EH (cell line): ENCODE measurements around the gene FUZ.
"Not testable (repeated sequence)": the region's sequence is repeated elsewhere in the genome, so short reads cannot be mapped to it uniquely, and the experiment has no call there.

Experiments used
- DNase-seq: peaks from one replicate; pipeline ENCODE4 v3.0.0-alpha.2; 2015; ENCODE audit warnings: low read depth

Gene FUZ

DNA sequence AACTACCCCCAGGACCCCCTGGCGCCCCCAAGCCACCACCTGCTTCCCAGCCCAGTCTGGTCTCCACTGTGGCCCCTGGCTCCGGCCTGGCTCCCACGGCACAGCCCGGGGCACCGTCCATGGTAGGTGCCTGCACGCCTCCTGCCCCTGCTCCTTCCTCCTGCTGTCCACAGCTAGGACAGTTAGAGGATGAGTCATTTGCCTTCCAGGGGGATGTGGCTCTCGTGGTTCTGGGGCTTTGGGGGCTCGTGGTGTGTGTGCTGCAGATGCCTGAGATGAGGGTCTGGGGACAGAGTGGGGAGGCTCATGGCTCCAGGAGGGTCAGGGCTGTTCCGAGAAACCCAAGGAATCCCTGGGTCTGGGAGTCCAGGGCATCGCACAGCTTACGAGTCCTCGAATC, 17.7 kb upstream of the FUZ start:
- no peak for DNase-seq

DNA sequence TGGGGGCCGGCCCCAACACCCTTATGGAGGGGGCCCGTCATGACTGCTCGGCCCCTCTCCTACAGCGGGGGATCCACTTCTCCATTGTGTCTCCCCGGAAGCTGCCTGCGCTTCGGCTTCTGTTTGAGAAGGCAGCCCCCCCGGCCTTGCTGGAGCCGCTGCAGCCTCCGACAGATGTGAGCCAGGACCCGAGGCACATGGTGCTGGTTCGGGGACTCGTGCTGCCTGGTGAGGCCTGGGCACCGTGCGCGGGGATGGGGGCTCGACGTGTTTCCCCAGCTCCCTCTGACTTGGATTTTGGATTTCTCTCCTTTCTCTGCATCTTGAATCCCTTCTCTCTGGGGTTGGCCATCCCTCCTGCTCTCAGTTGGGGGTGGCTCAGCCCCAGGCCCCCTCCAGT, 16.6 kb upstream of the FUZ start:
- no peak for DNase-seq

DNA sequence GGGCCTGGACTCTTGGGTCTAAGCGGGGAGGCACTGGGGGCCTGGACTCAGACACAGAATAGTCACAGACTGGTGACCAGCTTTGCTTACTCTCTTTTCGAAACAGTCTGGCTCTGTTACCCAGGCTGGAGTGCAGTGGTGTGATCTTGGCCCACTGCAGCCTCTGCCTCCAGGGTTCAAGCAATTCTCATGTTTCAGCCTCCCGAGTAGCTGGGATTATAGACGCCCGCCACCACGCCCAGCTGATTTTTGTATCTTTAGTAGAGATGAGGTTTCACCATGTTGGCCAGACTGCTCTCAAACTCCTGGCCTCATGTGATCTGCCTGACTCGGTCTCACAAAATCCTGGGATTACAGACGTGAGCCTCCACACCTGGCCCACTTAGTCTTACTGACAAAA, 16.1 kb upstream of the FUZ start:
- no peak for DNase-seq

DNA sequence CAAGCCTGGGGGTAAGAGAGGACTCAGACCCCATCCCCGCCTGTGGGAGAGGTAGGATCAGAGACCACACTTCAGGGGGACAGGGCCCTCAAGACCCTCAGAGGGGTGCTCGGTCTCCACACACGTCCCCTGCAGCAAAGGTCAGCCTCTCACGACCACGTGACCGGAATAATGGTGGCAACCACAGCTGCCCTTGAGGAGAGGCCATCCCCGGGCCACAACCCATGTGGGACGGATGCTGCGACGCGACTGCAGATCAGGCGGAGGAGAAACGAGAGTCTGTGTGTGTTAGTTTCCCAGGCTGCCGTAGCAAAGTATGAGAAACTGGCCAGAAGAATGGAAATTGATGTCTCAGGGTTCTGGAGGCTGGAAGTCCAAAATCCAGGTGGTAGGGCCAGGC, 13.9 kb upstream of the FUZ start:
- no peak for DNase-seq

DNA sequence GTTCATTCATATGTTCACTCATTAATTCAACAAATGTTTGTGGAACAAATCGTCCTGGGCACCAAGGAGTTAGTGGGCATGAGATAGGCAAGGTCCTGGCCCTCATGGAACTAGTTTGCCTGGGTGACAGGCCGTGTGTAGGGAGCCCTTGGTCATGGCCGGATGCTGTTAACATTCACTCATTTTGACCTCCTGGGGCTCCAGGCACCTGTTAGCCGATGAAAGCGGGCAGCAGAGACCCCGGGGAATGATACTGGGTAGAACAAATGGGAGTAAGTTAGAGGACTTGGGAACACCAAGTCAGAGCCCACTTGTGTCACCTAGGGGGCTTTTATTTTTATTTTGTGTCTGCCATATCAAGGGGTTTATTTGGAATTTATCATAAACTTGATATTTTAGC, 11.6 kb upstream of the FUZ start:
- no peak for DNase-seq

DNA sequence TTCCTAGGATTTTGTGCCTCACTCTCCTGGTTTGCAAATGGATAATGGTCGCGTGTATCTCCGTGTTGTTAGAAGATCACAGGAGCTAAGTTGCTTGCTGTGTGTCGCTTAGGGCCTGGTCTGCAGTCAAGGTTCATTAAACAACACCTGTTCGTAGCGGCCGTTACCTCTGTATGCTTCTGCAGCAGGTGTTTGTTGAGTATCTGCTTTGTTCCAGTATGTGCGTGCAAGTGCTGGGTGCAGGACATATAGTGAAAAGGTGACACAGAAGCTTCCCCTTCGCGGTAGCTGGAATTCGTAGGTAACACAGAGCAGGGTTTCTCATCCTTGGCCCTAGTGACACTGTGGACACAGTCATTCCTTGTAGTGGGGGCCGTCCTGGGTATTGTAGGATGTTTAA, 10.4 kb upstream of the FUZ start:
- no peak for DNase-seq

DNA sequence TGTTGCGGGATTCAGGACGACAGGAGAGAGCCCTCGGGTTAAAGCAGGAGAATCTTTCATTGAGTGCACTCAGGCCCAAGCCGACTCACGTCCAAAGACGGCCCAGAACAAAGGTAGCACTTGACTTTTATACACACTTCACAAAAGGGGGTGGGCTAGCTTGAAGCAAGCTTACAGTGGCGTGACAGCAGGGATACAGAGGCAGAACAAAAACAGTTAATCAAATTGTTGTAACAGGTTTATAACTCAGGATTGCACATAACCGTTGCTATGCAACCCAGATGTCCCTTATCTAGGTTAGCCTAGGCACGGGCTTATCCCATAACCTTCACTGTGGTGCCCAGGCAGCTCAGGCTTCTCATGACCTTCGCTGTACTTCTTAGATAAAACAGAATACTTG, 7.0 kb upstream of the FUZ start:
- DNase-seq: no peak

DNA sequence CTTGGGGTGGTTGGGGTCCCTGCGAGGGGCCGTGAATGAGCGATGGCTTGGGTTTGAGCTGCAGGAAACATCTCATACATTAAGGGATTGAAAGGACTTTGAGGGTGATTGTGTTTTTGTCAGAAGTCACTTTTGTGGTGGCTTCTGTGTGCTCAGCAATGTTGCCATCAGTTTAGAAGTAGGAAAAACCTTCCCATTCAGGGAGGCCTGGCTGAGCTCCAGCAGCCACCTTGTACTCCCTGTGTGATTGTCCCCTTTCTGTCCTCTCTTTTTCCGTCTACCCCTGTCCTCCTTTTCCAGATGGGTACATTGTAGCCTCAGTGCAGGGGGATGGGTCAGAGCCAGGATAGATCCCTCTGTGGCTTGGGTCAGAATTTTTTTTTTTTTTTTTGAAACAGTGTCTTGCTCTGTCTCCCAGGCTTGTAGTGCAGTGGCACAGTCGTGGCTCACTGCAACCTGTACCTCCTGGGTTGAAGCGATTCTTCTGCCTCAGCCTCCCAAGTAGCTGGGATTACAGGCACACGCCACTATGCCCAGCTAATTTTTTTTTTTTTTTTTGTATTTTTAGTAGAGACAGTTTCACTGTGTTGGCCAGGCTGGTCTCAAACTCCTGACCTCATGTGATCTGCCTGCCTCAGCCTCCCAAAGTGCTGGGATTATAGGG, 6.5 kb upstream of the FUZ start:
- DNase-seq: not testable (repeated sequence)

DNA sequence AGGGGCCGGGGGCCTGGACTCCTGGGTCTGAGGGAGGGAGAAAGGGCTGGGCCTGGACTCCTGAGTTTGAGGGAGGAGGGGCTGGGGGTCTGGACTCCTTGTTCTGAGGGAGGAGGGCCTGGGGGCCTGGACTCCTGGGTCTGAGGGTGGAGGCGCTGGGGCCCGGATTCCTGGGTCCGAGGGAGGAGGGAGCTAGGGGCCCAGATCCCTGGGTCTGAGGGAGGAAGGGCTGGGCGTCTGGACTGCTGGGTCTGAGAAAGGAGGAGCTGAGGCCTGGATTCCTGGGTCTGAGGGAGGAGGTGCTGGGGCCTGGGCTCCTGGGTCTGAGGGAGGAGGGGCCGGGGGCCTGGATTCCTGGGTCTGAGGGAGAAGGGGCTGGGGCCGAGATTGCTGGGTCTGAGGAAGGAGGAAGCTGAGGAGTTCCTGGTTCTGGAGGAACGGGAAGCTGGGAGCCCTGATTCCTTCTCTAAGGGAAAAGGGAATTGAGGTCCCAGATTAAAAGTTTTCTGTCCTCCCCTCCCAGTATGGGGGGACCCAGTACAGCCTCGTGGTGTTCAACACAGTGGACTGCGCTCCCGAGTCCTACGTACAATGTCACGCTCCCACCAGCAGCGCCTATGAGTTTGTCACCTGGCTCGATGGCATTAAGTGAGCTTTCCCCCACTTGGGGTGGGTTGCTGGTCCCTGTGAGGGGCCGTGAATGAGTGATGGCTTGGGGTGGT, 5.7 kb upstream of the FUZ start:
- no peak for DNase-seq

DNA sequence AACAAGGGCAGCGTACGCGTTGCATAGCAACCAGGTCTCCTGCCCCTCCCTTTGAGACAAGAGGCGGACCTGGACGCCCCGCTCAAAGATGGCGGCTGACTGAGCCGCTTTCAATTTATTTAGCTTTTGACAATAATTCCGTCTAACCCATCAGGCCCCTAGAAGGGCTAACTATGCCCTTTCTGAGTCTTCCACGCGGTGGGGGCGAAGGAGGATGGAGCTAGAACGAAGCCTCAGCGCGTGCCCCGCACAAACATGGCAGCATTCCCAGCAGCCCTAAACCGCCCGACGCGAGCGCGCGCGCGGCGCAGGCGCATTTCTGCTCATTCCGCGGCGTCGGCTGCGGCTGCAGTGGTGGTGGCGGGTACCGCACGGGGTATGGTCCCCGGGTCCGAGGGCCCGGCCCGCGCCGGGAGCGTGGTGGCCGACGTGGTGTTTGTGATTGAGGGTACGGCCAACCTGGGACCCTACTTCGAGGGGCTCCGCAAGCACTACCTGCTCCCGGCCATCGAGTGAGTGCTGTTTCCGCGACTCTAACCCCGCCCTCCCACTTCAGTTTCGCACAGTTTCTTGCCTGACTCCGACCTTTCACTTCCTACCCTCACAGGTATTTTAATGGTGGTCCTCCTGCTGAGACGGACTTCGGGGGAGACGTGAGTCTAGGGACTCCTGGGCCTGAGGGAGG, 5.0 kb upstream of the FUZ start, which contains the start of gene MED25:
MED25 (plus strand) TSS at position 326 of the 685 bp plus-strand sequence; CDS start at position 379, 53 bp downstream.
- peak; percentile 85 for DNase-seq

DNA sequence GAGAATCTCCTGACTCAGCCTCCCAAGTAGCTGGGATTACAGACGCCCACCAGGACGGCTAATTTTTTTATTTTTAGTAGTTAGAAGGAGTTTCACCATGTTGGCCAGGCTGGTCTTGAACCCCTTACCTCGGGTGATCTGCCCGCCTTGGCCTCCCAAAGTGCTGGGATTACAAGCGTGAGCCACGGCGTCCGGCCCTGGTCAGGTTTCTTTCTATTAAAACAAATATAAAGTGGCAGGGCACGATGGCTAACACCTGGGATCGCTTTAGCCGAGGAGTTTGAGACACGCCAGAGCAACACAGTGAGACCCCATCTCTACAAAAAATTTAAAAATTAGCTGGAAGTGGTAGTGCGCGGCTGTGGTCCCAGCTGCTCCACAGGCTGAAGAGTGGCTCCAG, 3.5 kb upstream of the FUZ start:
- no peak for DNase-seq

DNA sequence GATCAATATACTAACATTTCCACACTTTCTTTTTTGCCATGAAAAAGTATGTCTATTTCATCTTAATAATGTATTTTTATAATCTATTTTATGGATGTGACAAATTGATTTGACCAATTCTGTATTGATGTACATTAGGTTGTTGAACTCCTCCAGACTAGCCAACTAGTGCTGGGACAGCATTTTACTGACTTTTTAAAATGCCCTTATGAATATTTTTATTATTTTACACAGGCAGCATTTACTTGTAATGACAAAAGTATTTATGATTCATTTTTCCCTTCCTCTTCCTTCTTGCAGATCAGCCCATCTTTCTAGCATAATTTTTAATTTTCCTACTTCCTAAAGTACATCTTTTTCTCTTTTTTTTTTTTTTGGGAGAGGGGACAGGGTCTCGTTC, 918 bp upstream of the FUZ start:
- DNase-seq: no peak

DNA sequence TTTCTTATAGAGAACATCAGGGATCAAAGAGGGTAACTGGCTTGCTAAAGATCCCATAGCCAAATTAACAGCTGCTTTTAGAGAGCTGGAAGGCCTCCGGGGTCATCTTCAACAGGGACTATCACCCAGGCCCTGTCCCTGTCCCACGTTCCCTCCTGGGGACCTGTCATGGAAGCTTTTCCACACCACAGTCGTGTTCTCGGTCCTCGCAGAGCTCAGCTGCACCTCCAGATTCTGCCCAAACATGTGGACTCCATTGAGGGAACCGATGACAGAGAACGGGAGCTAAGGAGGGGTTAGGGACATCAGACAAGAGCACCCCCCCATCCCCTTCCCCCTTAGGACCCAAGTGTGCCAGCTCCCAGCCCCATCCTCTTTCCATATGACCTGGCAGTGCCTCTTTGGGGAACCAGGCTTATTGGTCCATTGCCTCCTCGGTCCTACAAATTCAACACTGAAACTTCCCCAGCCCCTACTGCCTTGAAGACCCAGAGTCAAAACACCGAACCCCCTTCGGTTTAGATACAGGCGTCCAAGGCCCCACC, 568 bp downstream of the FUZ start:
- DNase-seq: no peak

DNA sequence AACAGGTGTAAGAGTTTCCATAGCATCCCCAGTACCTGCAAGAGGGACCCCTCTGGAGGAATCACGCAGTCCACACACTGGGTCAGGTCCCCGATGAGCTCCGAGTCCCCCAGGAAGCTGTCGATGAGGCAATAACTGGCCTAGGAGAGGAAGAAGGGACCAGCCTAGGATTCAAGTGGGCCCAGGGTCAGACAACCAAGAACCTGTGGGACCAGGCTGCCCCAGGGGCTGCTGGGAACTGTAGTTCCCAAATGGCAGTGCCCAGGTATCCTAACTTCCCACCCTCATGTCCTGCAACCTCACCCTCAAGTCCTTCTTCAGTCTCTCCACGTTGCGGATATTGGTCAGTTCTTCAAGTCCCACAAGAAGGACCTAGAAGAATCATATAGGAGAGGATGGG, 1.8 kb downstream of the FUZ start:
- no peak for DNase-seq

DNA sequence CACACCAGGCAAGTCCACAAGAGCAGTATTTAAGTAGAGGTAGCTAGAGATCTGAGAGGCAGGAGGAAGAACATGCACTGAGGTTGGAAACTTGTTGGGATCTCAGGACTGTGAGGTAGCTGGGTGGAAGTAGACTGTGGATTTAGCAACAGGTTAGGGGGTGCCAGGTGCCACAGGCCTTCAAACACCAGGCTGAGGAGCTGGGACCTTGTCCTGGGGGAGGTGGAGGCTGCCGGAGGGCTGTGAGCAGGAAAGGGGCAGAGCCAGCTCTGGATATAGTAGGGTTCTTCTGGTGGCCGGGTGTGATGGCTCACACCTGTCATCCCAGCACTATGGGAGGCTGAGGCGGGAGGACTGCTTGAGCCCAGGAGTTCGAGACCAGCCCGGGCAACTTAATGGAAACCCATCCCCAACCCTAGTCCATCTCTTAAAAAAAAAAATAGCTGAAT, 3.1 kb downstream of the FUZ start:
- no peak for DNase-seq

DNA sequence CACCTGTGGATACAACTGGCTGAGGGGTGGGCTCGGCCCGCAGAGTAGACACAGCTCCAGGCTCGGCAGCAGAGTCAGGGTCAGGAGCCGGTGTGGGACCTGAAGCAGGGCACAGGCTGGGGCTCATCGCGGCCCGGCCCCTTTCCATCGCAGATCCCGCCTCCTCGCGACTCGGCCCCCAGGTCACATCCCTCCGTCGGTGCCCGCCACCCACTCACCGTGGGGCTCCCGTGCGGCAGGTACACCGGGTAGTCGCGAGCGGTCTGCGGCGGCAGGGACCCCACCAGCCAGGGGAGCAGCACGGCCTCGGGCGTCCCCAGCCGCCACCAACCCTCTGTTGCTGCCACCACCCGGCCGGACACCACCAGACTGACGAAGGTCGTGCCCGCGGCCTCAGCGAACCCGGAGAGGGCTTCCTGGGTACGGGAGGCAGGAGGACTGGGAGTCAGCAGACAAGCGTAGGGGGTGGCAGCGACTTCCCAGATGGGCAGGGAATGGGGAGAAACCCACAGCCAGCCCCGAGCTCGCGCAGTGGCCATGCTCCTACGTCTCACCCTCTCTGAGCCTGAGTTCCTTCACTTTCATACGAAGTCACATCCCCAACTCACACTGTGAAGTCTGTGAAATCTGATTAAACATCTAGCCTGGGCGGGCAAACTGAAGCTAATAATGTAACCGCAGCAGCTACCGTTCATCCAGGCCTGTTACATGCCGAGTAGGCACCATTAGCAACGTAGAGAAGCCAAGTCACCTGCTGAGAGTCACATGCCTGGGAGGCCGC, 3.7 kb downstream of the FUZ start:
- DNase-seq: peak; percentile 58

DNA sequence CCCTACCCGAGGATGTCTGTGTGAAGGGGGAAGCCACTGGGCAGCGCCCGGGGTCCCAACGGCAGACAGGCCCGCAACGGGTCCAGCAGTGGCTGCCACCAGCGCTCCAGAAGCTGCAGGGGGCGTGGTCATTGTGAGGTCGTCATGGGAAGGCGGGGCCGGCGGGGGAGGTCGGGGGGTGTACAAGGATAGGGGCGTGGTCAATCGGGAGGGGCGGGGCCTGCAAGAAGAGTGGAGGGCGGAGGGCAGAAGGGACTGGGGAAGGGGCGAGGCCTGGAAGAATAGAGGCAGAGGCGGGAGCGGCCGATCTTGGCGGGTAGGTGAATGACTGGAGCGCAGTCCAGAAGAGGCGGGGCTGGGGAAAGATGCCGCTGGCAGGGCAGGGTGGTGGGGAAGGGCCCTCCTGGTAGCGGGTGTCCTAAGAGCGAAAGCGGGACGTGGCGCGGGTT, 4.4 kb downstream of the FUZ start:
- peak; percentile 86 for DNase-seq

DNA sequence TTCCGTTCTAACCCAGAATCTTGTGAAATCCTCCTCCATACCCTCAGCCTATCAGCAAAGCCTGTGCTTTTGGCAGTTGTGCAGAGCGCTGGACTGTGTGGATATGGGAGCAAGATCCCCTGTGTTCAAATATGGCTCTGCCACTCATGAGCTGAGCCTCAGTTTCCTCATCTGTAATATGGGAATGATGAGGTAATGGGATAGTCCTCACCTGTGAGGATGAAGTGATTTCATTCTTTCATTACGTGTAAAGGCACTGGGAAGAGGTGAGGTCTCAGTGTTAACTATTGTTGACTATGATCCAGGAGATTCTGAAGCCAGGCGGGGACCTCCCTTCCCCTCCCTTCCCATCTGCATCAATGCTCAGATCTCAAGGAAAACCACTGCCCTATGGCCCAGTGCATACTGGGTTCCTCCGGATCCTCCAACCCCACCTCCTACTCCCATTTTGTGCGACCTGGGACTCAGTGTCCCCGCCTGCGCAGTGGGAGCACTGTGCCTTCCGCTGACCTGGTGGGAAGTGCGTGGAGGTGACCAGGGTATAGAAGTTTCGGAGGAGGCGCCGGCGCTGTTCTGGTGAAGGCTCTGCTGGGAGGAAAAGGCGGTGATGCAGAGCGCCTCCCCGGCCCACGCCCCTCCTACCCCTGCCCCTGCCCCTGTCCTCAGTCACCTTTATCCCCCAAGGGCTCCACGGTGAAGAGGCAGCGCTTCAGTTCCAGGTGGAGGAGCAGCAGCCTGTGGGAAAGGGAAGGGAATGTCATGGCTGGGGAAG, 5.0 kb downstream of the FUZ start:
- DNase-seq: no peak

DNA sequence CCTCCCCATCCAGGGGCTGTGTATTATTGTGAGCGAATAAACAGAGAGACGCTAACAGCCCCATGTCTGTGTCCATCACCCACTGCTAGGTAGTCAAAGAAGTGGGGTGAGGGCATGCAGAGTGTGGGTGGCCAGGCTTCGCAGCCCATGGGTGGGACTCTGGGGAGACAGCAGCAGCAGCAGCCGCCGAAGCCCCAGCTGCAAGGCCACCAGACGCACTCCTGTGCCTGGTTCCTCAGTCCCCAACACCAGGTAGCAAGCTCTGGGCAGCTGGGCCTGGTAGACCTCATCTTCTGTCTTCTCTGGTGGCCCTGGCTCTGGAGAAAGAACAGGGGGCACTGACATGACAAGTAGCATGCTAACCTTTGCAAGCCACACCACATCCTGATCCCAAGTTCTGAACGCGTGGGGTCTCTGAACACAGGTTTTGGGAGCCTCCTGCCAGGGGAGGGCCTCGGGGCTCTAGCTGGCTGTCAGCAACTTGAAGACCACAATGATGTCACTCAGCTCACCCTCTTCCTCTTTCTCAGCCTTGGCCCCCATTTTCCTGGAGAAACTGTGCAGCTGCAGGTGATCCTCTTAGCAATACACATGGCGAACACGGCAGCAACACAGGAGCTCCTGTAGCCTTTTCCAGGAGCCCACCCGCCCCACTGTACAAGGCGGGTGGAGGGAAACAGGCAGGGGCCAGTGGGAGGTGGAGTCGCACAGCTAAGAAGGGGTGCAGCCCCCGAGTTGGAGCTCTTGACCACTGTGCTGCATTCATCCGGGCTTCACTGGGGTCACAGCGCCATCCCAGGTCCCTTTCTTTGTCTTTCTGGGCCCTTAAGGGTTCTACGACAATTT, 5.8 kb downstream of the FUZ start:
- no peak for DNase-seq

DNA sequence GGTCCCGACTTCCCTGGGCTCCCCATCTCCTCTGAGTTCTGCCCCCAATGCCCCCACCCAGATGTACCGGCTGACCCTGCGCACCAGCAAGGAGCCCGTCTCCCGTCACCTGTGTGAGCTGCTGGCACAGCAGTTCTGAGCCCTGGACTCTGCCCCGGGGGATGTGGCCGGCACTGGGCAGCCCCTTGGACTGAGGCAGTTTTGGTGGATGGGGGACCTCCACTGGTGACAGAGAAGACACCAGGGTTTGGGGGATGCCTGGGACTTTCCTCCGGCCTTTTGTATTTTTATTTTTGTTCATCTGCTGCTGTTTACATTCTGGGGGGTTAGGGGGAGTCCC, 6.5 kb downstream of the FUZ start:
- DNase-seq: no peak
